Keratinocyte (primary cell): ENCODE measurements around the gene TMEM88. TPM values are rescaled to one million over a fixed set of nuclear protein-coding genes. Genes with fewer than 3 reads are reported as not detected.
A peak's percentile ranks its signal among the peaks of the same experiment; 100 is the strongest.

ENCODE experiments used
- DNase-seq: peaks from one replicate; pipeline ENCODE4 v3.0.0-alpha.2; 2011; ENCODE audit warnings: low read depth, missing footprints, low spot score
- FAIRE-seq: peaks from 2 replicates; lab custom pipeline; 2011; peaks lifted over from hg19 to GRCh38; lab: Jason Lieb, UNC
- H2AFZ ChIP-seq: 2 replicates; pipeline ENCODE4 v1.6.0; 2012; ENCODE audit warnings: low read length, control low read depth, inconsistent platforms; ENCODE audit not compliant: control insufficient read depth
- H3K27ac ChIP-seq: 2 replicates; pipeline ENCODE4 v1.5.1; 2011; ENCODE audit warnings: low read length; ENCODE audit not compliant: control insufficient read depth, insufficient read depth
- H3K27me3 ChIP-seq: 3 replicates; pipeline ENCODE4 v1.6.0; 2011; ENCODE audit warnings: low read length; ENCODE audit not compliant: control insufficient read depth, insufficient read depth; ENCODE audit errors: extremely low read depth
- H3K36me3 ChIP-seq, 2 experiments: 2 replicates in 1 of 2; 3 replicates in 1 of 2; pipeline ENCODE4 v1.5.1; 2011; ENCODE audit warnings: low read length in 2 of 2, mild to moderate bottlenecking in 1 of 2; ENCODE audit not compliant: control insufficient read depth in 2 of 2, insufficient read depth in 2 of 2; ENCODE audit errors: extremely low read depth in 1 of 2
- H3K4me1 ChIP-seq: 3 replicates; pipeline ENCODE4 v1.5.1; 2011; ENCODE audit warnings: low read length; ENCODE audit not compliant: control insufficient read depth, insufficient read depth; ENCODE audit errors: extremely low read depth
- H3K4me2 ChIP-seq: 3 replicates; pipeline ENCODE4 v1.6.0; 2011; ENCODE audit warnings: low read depth, low read length; ENCODE audit not compliant: control insufficient read depth, insufficient read depth; ENCODE audit errors: extremely low read depth
- H3K4me3 ChIP-seq, 3 experiments: fragments of 200-600 bp in 1 of 3; sonication (generic) in 1 of 3; 2 replicates in 2 of 3; 3 replicates in 1 of 3; pipeline ENCODE4 v1.5.1; 2011 to 2016; ENCODE audit warnings: low read length in 3 of 3, mild to moderate bottlenecking in 3 of 3, control low read depth in 2 of 3, inconsistent platforms in 1 of 3, low read depth in 1 of 3, mixed read lengths in 1 of 3, mixed run types in 1 of 3, moderate library complexity in 1 of 3; ENCODE audit not compliant: control insufficient read depth in 2 of 3, insufficient read depth in 2 of 3; ENCODE audit errors: extremely low read depth in 1 of 3
- H3K79me2 ChIP-seq: 2 replicates; pipeline ENCODE4 v1.6.0; 2012; ENCODE audit warnings: low read length; ENCODE audit not compliant: control insufficient read depth, insufficient read depth
- H3K9ac ChIP-seq: 3 replicates; pipeline ENCODE4 v1.6.0; 2011; ENCODE audit warnings: low read length; ENCODE audit not compliant: control insufficient read depth, insufficient read depth; ENCODE audit errors: extremely low read depth
- H3K9me1 ChIP-seq: 3 replicates; pipeline ENCODE4 v1.6.0; 2011; ENCODE audit warnings: low read length; ENCODE audit not compliant: control insufficient read depth, insufficient read depth; ENCODE audit errors: extremely low read depth
- H3K9me3 ChIP-seq: 2 replicates; pipeline ENCODE4 v1.5.1; 2012; ENCODE audit warnings: low read depth, low read length; ENCODE audit not compliant: control insufficient read depth
- H4K20me1 ChIP-seq: 3 replicates; pipeline ENCODE4 v1.6.0; 2011; ENCODE audit warnings: low read length; ENCODE audit not compliant: control insufficient read depth, insufficient read depth; ENCODE audit errors: extremely low read depth
- EZH2 ChIP-seq: IDR thresholded peaks from one replicate; pipeline ENCODE4 v1.6.1; 2012; ENCODE audit warnings: inconsistent platforms, mild to moderate bottlenecking, low read length, moderate library complexity
- dilution Hi-C: fragments of 300-500 bp; cut with MboI; formaldehyde crosslinking; loops from one replicate; pipeline ENCODE4 v1.7.0; 2020; ENCODE audit warnings: low sequenced_read_pairs; ENCODE audit not compliant: extremely low pct_ligation_motif_present
- polyA plus RNA-seq, 5 experiments: library from polyadenylated mRNA; depleted of rRNA in 3 of 5; stranded (reverse) in 3 of 5; stranded (forward) in 1 of 5; unstranded in 1 of 5; fragments of >200 nt; gene quantifications; 1 replicate in 1 of 5; 2 replicates in 3 of 5; 3 replicates in 1 of 5; pipeline versions ENCODE4 v1.2.1 to v1.2.3, GENCODE V29; 2011 to 2012; ENCODE audit warnings: missing spikeins in 2 of 5, low read depth in 1 of 5, low replicate concordance in 1 of 5
- TF ChIP-seq, protein P1 (sequence below), 3 experiments: IDR thresholded peaks in 1 of 3; conservative IDR thresholded peaks in 1 of 3; optimal IDR thresholded peaks in 1 of 3; 2 replicates in 2 of 3; 3 replicates in 1 of 3; pipeline versions ENCODE3 to v1.5.1; 2011; ENCODE audit warnings: low read length in 3 of 3, mild to moderate bottlenecking in 3 of 3, moderate library complexity in 2 of 3, control low read depth in 1 of 3, inconsistent platforms in 1 of 3; ENCODE audit not compliant: insufficient read depth in 2 of 3; ENCODE audit errors: extremely low read depth in 1 of 3

Gene TMEM88
- polyA plus RNA-seq, 1 donor (not counting 4 experiments of a cell fraction or from before 2014, with no cell fraction given) = 0.45 TPM

DNA sequence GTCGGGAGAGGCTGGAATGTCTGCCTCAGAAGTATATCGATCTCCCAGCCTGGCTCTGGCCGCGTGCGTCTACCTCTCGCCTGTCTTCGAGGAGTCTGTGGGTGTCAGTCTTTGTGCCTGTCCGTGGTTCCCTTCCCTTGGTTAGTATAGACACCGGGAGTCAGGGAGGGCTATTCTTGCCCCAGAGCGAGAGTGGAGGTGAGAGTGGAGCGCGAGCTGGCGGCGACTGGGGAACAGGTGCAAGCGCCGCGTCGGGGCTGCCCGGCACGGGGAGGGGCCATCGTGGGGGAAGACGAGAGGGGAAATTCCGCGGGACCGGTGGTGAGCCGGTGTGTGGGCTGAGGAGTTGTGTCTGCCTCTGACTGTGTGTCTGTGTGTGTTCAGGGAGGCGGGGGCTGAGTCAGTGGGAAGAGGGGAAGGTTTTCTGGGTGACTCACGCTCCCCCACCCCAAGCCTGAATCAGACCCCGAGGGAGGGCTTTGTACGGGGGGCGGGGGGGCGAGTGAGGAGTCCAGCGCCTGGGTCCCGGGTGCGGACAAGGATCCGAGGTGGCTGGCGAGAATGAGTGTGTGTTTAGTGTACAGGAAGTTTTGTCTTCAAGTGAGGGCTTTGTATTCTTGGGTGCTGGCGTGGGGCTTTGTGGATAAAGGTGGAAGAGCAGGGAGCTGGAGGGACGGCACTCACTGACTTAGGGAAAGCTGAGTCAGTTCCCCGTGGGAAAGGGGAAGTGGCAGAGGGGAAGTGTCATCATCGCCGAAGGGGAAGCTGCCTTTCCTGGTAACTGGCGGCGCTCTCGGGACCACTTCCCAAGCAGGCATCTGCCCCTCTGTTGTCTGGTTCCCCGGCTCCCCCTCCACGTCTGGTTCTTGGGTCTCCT, 12.2 kb upstream of the TMEM88 start:
- H3K4me3 ChIP-seq = peak overlapping the region; percentile 67 to 98 (median 97)
- H3K4me1 ChIP-seq = peaks cover 47% of the 10 kb centered on the region
- H3K79me2 ChIP-seq = peaks cover 30% of the 10 kb centered on the region
- dilution Hi-C loops = no loop called here
- peak overlapping the region; percentile 99 for H3K27ac ChIP-seq
- peak overlapping the region; percentile 33 for H2AFZ ChIP-seq
- H3K9me3 ChIP-seq = no peaks in the 10 kb centered on the region
- peaks cover 3% of the 10 kb centered on the region for H4K20me1 ChIP-seq
- H3K9me1 ChIP-seq = no peaks in the 10 kb centered on the region
- no peaks in the 10 kb centered on the region for H3K27me3 ChIP-seq
- peak overlapping the region; percentile 99 for H3K9ac ChIP-seq
- no peak for TF ChIP-seq EZH2
- TF ChIP-seq, protein P1, sequence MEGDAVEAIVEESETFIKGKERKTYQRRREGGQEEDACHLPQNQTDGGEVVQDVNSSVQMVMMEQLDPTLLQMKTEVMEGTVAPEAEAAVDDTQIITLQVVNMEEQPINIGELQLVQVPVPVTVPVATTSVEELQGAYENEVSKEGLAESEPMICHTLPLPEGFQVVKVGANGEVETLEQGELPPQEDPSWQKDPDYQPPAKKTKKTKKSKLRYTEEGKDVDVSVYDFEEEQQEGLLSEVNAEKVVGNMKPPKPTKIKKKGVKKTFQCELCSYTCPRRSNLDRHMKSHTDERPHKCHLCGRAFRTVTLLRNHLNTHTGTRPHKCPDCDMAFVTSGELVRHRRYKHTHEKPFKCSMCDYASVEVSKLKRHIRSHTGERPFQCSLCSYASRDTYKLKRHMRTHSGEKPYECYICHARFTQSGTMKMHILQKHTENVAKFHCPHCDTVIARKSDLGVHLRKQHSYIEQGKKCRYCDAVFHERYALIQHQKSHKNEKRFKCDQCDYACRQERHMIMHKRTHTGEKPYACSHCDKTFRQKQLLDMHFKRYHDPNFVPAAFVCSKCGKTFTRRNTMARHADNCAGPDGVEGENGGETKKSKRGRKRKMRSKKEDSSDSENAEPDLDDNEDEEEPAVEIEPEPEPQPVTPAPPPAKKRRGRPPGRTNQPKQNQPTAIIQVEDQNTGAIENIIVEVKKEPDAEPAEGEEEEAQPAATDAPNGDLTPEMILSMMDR (optimal IDR thresholded peaks at IDR 0.05 in 1 of 3, IDR thresholded peaks at IDR 0.05 in 1 of 3, conservative IDR thresholded peaks at IDR 0.05 in 1 of 3; ENCODE audit: extremely low read depth in 1 of 3, insufficient read depth in 2 of 3, low read length in 3 of 3) = peak in 1 of 3 experiments; percentile 38
- FAIRE-seq (peak; percentile 76), DNase-seq (peak; percentile 79)
- peak overlapping the region; percentile 99 for H3K4me2 ChIP-seq
- peaks cover 11 to 13% of the 10 kb centered on the region in 2 experiments for H3K36me3 ChIP-seq

DNA sequence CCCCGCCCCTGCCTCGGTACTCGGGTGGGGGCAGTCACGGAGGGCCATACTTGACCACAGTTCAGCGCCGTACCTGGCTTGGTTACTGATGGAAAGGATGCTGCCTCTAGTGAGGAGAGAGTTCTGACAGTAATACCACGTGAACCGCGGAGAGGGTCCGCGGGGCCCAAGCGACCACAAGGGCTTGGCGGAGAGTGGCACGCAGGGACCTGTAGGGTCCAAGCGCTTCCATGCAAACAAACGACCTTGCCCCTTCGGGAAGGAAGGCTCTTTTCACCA, 11.7 kb upstream of the TMEM88 start:
- peak overlapping the region; percentile 99 for H3K4me2 ChIP-seq

More for the DNA sequence above, 11.7 kb upstream of the TMEM88 start:
- FAIRE-seq (no peak), DNase-seq (no peak)
- Histone ChIP-seq H3K36me3 (peaks cover 14 to 16% of the 10 kb centered on the region in 2 experiments), H3K9ac (peak overlapping the region; percentile 99), H3K27ac (peak overlapping the region; percentile 99), H3K9me1 (no peaks in the 10 kb centered on the region), H2AFZ (peak overlapping the region; percentile 22), H3K4me1 (peaks cover 44% of the 10 kb centered on the region), H3K9me3 (no peaks in the 10 kb centered on the region), H4K20me1 (peaks cover 3% of the 10 kb centered on the region), H3K79me2 (peaks cover 30% of the 10 kb centered on the region), H3K27me3 (no peaks in the 10 kb centered on the region), H3K4me3 (peak overlapping the region; percentile 67 to 98 (median 97))
- dilution Hi-C loops = no loop called here
- no peak for TF ChIP-seq EZH2
- TF ChIP-seq, protein P1 (optimal IDR thresholded peaks at IDR 0.05 in 1 of 3, IDR thresholded peaks at IDR 0.05 in 1 of 3, conservative IDR thresholded peaks at IDR 0.05 in 1 of 3; ENCODE audit: extremely low read depth in 1 of 3, insufficient read depth in 2 of 3, low read length in 3 of 3) = no peak
